ENCODE data around the gene PDGFC. TPM values are rescaled to one million over a fixed set of nuclear protein-coding genes. Genes with fewer than 3 reads are reported as not detected.

Gene PDGFC
- total and polyA plus RNA-seq, 2 of the 13 experiments (the other 11 are each of a cell fraction or from before 2014, with no cell fraction given) = 4.6 to 9.1 TPM

DNA sequence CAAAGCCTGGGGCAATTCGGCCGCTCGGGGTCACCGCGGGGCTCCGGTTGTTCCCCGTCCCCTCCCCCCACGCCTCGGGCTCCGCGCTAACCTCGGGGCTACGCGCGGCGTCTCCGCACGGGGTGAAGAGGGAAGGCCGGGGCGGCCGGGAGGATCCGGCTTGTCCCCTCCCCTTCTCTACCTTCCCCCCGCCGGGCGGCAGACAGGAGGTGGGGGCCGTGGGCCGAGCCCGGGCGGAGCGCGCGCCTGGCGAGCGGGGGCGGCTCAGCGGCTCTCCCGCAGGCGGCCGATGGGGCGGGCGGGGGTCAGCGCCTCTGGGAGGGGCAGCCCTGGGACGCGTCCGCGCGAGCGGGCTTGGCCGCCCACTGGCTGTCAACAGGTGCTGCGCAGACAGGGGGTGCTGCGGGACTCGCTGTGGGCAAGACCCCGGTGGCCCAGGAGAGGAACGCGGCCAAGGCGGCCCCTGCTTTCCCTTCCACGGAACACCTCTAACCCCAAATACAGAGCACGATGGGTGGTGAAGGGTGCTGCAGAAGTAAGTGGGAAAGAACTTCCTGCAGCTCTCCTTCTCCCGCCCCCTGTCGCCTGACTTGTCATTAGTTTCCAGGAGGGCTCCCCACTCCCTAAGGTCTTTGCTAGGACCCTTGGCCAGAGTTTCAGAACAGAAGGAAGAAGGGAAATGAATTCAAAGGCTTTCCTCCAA lies at the start of gene PDGFC (continued):
- 0 out of 2 replicates have a peak, but pooled peaks have one; percentile 25 for TF ChIP-seq RXRB (CRISPR knock-in tag; IDR thresholded peaks at IDR 0.05; ENCODE audit: borderline replicate concordance)
- no peak for TF ChIP-seq HNRNPL (IDR thresholded peaks at IDR 0.05; ENCODE audit: low read depth, low read length)
- no peak for TF ChIP-seq ZNF549 (CRISPR knock-in tag; IDR thresholded peaks at IDR 0.05)
- TF ChIP-seq ZNF768 (CRISPR knock-in tag; IDR thresholded peaks at IDR 0.05) = no peak
- TF ChIP-seq DPF2 (CRISPR knock-in tag; IDR thresholded peaks at IDR 0.05; ENCODE audit: borderline replicate concordance, low read depth) = no peak
- TF ChIP-seq SMAD9 (CRISPR knock-in tag; IDR thresholded peaks at IDR 0.05) = no peak; the same call in 1 of the 2 replicates
- peak; percentile 28; the same call in 1 of the 2 replicates for TF ChIP-seq TFDP1 (CRISPR knock-in tag; IDR thresholded peaks at IDR 0.05; ENCODE audit: borderline replicate concordance)
- no peak for TF ChIP-seq ZNF451 (CRISPR knock-in tag; IDR thresholded peaks at IDR 0.05)
- TF ChIP-seq DR1 (CRISPR knock-in tag; IDR thresholded peaks at IDR 0.05) = 0 out of 2 replicates have a peak, but pooled peaks have one; percentile 22
- TF ChIP-seq GATA4 (IDR thresholded peaks at IDR 0.05; ENCODE audit: borderline replicate concordance, low read depth) = no peak
- TF ChIP-seq MED8 (CRISPR knock-in tag; IDR thresholded peaks at IDR 0.05; ENCODE audit: insufficient replicate concordance) = no peak
- peak; percentile 27; the same call in 1 of the 2 replicates for TF ChIP-seq ZNF747 (CRISPR knock-in tag; IDR thresholded peaks at IDR 0.05; ENCODE audit: borderline replicate concordance)
- no peak for TF ChIP-seq HNRNPH1 (optimal IDR thresholded peaks at IDR 0.05; ENCODE audit: low read depth, low read length)
- no peak for TF ChIP-seq HINFP (CRISPR knock-in tag; IDR thresholded peaks at IDR 0.05; ENCODE audit: low read depth)
- no peak for TF ChIP-seq ZNF136 (CRISPR knock-in tag; IDR thresholded peaks at IDR 0.05; ENCODE audit: low read depth)
- 0 out of 2 replicates have a peak, but pooled peaks have one; percentile 49 for TF ChIP-seq TMF1 (CRISPR knock-in tag; IDR thresholded peaks at IDR 0.05; ENCODE audit: low read depth)
- TF ChIP-seq DMTF1 (CRISPR knock-in tag; IDR thresholded peaks at IDR 0.05) = no peak
- TF ChIP-seq ZBTB14 (CRISPR knock-in tag; IDR thresholded peaks at IDR 0.05) = peak; percentile 52; the same call in 1 of the 2 replicates
- TF ChIP-seq ZKSCAN1 (IDR thresholded peaks at IDR 0.05; ENCODE audit: low read length) = no peak
- TF ChIP-seq DMAP1 (CRISPR knock-in tag; IDR thresholded peaks at IDR 0.05) = peak; percentile 54
- TF ChIP-seq ZSCAN30 (CRISPR knock-in tag; IDR thresholded peaks at IDR 0.05) = no peak
- TF ChIP-seq FOXM1 (CRISPR knock-in tag; IDR thresholded peaks at IDR 0.05) = no peak
- TF ChIP-seq, protein P1, sequence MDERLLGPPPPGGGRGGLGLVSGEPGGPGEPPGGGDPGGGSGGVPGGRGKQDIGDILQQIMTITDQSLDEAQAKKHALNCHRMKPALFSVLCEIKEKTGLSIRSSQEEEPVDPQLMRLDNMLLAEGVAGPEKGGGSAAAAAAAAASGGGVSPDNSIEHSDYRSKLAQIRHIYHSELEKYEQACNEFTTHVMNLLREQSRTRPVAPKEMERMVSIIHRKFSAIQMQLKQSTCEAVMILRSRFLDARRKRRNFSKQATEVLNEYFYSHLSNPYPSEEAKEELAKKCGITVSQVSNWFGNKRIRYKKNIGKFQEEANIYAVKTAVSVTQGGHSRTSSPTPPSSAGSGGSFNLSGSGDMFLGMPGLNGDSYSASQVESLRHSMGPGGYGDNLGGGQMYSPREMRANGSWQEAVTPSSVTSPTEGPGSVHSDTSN (CRISPR knock-in tag; IDR thresholded peaks at IDR 0.05) = no peak
- peak; percentile 64; the same call in 1 of the 2 replicates for TF ChIP-seq ZNF788 (CRISPR knock-in tag; IDR thresholded peaks at IDR 0.05; ENCODE audit: borderline replicate concordance)

Measured in HepG2 (cell line).